Left kidney (tissue), 2 donors: Measurements from ENCODE around the gene CMSS1. TPM values are rescaled to one million over a fixed set of nuclear protein-coding genes. Genes with fewer than 3 reads are reported as not detected.
"Not testable (repeated sequence)": the region's sequence is repeated elsewhere in the genome, so short reads cannot be mapped to it uniquely, and the experiment has no call there.

Experiments
- DNase-seq: peaks from one replicate; pipeline ENCODE4 v3.0.0-alpha.2; 2013
- polyA plus RNA-seq: library from polyadenylated mRNA; unstranded; fragments of 120-200 nt; gene quantifications from one replicate; pipeline ENCODE4 v1.2.1, GENCODE V29; 2013; ENCODE audit not compliant: insufficient read length

Gene CMSS1
- polyA plus RNA-seq, 1 donor = 47.6 TPM

DNA sequence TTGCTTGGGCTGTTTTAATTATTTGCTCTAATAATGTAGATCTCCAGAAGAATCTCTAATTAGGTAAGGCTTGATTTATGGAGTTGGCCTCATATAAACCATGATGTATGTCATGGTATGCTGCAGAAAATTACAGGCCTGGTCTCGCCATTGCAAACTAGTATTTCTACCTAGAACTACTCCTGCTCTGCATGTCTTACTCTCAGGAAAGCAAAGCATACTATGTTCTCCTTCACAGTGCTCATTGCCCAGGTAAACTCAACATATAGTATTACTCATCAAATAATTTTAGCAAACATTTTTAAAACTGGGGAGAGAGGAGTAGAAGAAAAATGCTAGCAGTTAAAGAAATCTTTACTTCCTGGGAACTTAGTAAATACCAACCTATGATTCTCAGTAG lies 205.9 kb downstream of the CMSS1 start:
- no peak for DNase-seq

- DNase-seq = no peak
Measured at GRCh38 chr3:100024520-100025303, 207.1 kb downstream of the CMSS1 start.

GRCh38 chr3:100027321-100027720 lies 209.7 kb downstream of the CMSS1 start:
- no peak for DNase-seq

DNA sequence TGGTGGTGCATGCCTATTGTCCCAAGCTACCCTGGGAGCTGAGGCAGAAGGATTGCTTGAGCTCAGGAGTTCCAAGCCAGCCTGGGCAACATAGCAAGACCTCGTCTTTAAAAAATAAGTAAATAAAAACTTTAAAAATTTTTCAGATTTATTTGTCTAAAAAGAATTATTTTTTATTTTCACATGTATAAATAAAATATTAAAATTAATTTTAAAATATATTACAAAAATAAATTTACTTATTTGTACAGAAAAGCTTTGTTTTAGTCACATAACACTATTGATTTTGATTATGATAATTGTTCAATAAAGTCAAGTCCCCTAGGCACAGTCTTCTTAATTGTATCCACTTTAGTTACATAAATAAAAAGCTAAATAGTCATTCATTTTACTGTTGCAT lies 211.4 kb downstream of the CMSS1 start:
- DNase-seq = no peak

DNA sequence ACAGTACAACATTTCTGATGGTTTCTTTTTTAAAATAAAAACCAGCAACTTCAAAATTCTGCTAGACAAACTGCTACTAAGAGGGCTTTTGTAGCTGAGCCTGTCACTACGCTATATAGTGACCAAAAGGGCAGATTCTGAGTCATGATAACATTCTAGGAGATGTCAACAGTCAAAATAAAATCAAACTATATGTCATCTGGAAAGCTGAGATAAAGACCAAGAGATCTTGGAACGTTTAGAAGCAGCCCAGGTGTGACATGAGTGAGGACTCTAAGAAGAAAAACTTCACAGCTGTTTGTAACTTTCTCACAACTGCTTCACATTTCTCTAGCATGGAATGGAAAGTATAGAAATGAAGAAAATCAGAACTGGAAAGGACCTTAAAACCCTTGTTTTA lies 212.0 kb downstream of the CMSS1 start:
- DNase-seq = no peak

GRCh38 chr3:100030346-100030745 lies 212.7 kb downstream of the CMSS1 start:
- DNase-seq = no peak

GRCh38 chr3:100030914-100031425 lies 213.3 kb downstream of the CMSS1 start:
- no peak for DNase-seq

DNA sequence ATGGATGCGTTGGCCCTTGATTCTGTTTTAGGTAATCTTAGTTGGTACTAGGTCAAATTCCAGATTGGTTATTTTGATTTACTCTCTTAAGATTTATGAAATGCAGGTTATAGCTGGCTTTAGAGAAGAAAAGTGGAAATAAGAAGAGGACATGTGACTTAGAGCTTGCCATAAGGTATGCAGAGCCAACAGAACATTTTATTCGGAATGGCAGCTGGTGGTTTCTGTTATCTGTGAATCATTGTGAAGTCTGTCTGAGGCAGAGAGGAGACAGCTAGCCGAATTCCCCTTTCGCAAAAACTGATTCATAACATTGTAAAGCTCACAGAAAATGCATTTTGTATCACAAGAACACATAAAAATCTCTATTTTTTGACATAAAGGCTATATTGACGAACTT lies 214.6 kb downstream of the CMSS1 start:
- DNase-seq = no peak

DNA sequence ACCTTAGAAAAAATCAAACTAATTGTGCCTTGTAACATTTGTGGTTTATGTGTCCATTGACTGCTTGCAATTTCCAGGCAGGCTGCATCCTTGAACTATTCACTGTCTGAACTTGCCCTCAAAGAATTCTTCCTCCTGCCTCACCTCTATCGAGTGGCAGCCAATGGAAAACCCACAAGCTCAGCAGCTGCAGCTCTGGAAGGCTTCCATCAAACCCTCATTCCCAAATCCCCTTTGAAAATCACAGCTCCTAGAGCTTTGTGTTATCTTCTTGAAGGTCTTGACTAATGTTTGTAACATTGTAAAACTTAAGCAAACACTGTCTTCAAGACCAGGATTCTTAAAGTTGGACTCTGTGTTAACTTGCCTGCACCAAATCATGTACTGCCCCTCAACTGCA lies 215.5 kb downstream of the CMSS1 start:
- no peak for DNase-seq

- DNase-seq = no peak
Measured at GRCh38 chr3:100033903-100034471, 216.3 kb downstream of the CMSS1 start.

DNA sequence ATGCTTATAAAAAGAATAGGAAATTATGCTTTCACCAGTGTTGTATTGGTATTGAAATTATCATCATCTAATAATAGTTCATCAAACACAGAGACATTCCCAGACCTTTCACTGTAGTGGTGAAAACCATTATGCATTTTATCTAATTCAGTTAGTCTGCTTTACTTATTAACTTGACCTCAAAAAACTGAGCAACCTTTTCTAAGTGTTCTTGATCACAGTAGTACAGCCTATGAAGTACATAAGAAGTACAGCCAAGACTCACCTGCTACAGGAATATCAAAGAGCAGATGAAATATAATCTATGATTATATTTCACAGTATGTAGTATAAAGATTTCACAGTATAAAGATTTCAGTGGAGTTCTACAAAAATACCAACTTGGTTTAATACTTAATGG lies 221.4 kb downstream of the CMSS1 start:
- no peak for DNase-seq

- DNase-seq = no peak
Measured at GRCh38 chr3:100040451-100041225, 223.0 kb downstream of the CMSS1 start.

DNA sequence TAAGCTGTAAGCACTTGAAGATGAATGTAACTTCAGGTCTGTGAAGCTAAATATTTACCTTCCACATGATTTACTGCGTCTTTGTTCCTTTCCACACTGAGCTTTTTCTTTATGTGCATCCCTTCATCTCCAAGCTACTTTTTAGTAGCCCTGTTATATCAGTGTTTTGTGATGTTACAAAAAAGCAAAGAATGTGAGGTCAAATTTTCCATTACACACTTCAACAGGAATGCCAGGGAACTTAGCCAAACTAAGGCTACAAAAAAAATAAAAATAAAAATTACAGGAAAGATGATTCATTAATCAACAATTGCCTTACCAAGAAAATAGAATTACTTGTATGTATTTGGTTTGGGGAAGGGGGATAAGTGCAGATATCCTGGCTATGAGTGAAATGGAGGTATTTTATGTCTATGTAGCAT lies 223.7 kb downstream of the CMSS1 start:
- DNase-seq = peak; percentile 55

- DNase-seq = no peak
Measured at GRCh38 chr3:100042166-100042981, 224.7 kb downstream of the CMSS1 start.

- DNase-seq = no peak
Measured at GRCh38 chr3:100043271-100043670, 225.6 kb downstream of the CMSS1 start.

- no peak for DNase-seq
Measured at GRCh38 chr3:100044369-100044768, 226.7 kb downstream of the CMSS1 start.

- no peak for DNase-seq
Measured at GRCh38 chr3:100045696-100046095, 228.0 kb downstream of the CMSS1 start.

- no peak for DNase-seq
Measured at GRCh38 chr3:100046986-100047385, 229.3 kb downstream of the CMSS1 start.

GRCh38 chr3:100047455-100048141 lies 229.9 kb downstream of the CMSS1 start:
- DNase-seq = no peak

DNA sequence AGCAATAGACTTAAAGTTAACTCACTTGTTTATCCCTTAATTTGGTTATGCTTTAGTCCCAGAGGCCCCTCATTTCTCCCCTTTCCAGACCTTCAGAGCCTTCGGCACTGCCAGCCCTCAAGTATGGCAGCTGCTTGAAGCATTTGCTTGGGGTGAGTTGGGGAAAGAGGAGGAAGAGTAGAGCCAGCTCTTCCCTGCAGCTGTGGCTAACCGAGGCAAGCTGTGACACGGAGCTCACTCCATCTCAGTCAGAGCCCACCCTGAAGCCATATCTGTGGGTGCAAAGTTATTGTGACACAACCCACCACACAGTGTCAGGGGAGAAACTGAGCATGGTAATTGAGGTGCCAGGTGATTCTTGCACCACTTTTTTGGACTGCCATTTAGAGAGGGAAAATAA lies 230.6 kb downstream of the CMSS1 start:
- DNase-seq = no peak

DNA sequence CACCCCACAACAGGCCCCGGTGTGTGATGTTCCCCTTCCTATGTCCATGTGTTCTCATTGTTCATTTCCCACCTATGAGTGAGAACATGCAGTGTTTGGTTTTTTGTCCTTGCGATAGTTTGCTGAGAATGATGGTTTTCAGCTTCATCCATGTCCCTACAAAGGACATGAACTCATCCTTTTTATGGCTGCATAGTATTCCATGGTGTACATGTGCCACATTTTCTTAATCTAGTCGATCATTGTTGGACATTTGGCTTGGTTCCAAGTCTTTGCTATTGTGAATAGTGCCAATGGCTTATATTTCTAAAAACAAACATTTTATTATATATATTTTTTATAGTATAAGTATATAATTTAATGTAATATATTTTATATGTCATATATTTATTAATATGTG lies 233.9 kb downstream of the CMSS1 start:
- not testable (repeated sequence) for DNase-seq
